Measurements from ENCODE around the gene GOLPH3L. TPM values are rescaled to one million over a fixed set of nuclear protein-coding genes. Genes with fewer than 3 reads are reported as not detected.

The GOLPH3L gene
- total and polyA plus RNA-seq, 10 donors, result 9.0 to 31.0 (median 23.8) TPM

DNA sequence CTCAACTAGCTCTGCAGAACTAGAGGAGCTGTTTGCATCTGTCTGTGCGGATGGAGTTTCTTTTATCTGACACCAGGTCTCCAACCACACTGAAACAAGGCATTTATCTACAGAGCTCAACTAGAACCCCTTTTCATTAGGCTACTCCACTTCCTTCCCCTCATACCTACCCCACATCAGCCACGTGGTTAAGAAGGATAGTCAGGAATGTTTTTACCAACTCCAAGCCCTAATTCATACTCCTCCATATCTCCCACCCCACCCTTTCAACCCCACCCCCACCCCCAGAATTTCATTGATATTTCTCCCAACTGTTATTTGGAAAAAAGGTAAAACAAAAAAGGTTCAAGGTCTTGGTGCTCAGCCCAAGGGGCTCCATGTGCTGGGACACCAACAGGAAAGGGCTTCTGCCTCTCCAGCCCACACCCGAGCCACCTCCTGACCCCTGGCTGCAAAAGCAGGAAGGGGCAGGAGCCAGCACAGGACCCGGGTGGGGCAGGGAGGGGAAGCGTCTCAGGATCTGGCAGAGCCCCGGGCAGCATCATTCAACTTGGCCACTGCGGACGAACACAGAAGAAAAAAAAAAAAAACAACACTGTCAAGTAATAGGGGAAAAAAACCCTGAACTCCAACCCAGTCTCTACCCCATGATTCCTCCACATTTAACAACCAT lies 74.5 kb downstream of the GOLPH3L start:
- peak overlapping the region; percentile 40 to 97 (median 68) for H3K27ac ChIP-seq
- peaks cover 6 to 97% (median 60%) of the 10 kb centered on the region in 6 donors for H3K36me3 ChIP-seq
- H3K9me3 ChIP-seq, result no peaks in the 10 kb centered on the region
- intact Hi-C loops (cut with DNase I; ENCODE audit: low total_unique reads), result loop anchor here (5.0 kb wide), 1 partner anchor 40 kb away; no protein-coding TSS in a partner anchor
- DNase-seq, result peak; percentile 84
- TF ChIP-seq POLR2AphosphoS5 (IDR thresholded peaks at IDR 0.05), result peak; percentile 16 to 67 (median 58)
- no peak for TF ChIP-seq POLR2A (IDR thresholded peaks at IDR 0.05)
- TF ChIP-seq CTCF (IDR thresholded peaks at IDR 0.05 in 8 of 11, conservative IDR thresholded peaks at IDR 0.05 in 3 of 11), result peak in 2 of 11 experiments; percentile 4 to 15
- H3K27me3 ChIP-seq (replicated peaks in 1 of 7), result no peaks in the 10 kb centered on the region
- 28 to 58% (median 30%) methylated on average over 8 of the region's 8 CpGs for WGBS, 5 donors
- no peak overlapping the region for H3K4me3 ChIP-seq
- peaks cover 20 to 86% (median 44%) of the 10 kb centered on the region in 6 donors for H3K4me1 ChIP-seq

GRCh38 chr1:150621497-150622302 lies 75.3 kb downstream of the GOLPH3L start:
- no peaks in the 10 kb centered on the region for H3K27me3 ChIP-seq (replicated peaks in 1 of 7)
- intact Hi-C loops (cut with DNase I; ENCODE audit: low total_unique reads), result loop anchor here (2.0 to 5.0 kb wide), 2 partner anchors 39 to 61 kb away; no protein-coding TSS in a partner anchor
- no peaks in the 10 kb centered on the region for H3K9me3 ChIP-seq
- H3K4me1 ChIP-seq, result peaks cover 20 to 86% (median 43%) of the 10 kb centered on the region in 6 donors
- peaks cover 6 to 97% (median 57%) of the 10 kb centered on the region in 6 donors for H3K36me3 ChIP-seq
- H3K27ac ChIP-seq, result peak overlapping the region; percentile 42 to 97 (median 68)
- peak overlapping the region in 1 of 8 donors; percentile 27 for H3K4me3 ChIP-seq
- WGBS, 5 donors, result 41 to 53% (median 46%) methylated on average over 8 of the region's 8 CpGs
- TF ChIP-seq POLR2A (IDR thresholded peaks at IDR 0.05), result no peak
- peak; percentile 46 to 88 (median 80) for TF ChIP-seq CTCF (IDR thresholded peaks at IDR 0.05 in 8 of 11, conservative IDR thresholded peaks at IDR 0.05 in 3 of 11)
- peak in 1 of 3 donors; percentile 69 for TF ChIP-seq POLR2AphosphoS5 (IDR thresholded peaks at IDR 0.05)
- no peak for DNase-seq

GRCh38 chr1:150620919-150621318 lies 76.0 kb downstream of the GOLPH3L start:
- TF ChIP-seq POLR2AphosphoS5 (IDR thresholded peaks at IDR 0.05), result no peak
- TF ChIP-seq CTCF (IDR thresholded peaks at IDR 0.05 in 8 of 11, conservative IDR thresholded peaks at IDR 0.05 in 3 of 11), result no peak
- no peak for TF ChIP-seq POLR2A (IDR thresholded peaks at IDR 0.05)
- H3K4me1 ChIP-seq, result peaks cover 20 to 86% (median 44%) of the 10 kb centered on the region in 6 donors
- H3K27me3 ChIP-seq (replicated peaks in 1 of 7), result no peaks in the 10 kb centered on the region
- no peak for DNase-seq
- no peaks in the 10 kb centered on the region for H3K9me3 ChIP-seq
- peaks cover 2 to 95% (median 52%) of the 10 kb centered on the region in 6 donors for H3K36me3 ChIP-seq
- H3K4me3 ChIP-seq, result no peak overlapping the region
- H3K27ac ChIP-seq, result peak overlapping the region; percentile 42 to 97 (median 68)
- 95 to 98% (median 97%) methylated on average over 2 of the region's 2 CpGs for WGBS, 5 donors
- intact Hi-C loops (cut with DNase I; ENCODE audit: low total_unique reads), result loop anchor here (2.0 to 5.0 kb wide), 2 partner anchors 39 to 60 kb away; no protein-coding TSS in a partner anchor

All from spleen (tissue), 11 donors.